ENCODE measurements around the gene ADAM33. TPM values are rescaled to one million over a fixed set of nuclear protein-coding genes. Genes with fewer than 3 reads are reported as not detected.

Gene ADAM33
- total RNA-seq, 2 donors from 2014 or later = not detected

DNA sequence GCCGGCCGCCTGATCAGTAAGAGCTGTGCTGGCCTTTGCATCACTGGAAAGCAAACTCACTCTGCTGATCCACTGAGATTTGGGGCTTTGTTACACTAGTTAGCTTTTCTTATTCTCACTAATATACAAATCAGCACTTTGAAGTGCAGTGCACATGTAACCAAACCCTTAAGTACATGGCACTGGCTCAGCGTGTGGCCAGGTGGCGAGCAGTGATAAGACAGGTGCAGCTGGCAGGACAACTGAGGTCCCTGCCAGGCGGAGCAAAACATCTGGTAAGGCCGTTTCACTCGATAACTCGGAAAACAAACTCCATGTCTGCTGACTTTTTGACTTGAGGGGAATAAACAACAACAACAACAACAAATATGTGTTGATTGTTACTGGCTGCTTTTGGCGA is 29.6 kb downstream of the ADAM33 start:
- Mint-ChIP-seq H3K27ac (no peak overlapping the region), H3K4me3 (no peak overlapping the region), H3K4me1 (peaks cover 6% of the 10 kb centered on the region), H3K36me3 (ENCODE audit: low read depth) (peaks cover 7% of the 10 kb centered on the region), H3K27me3 (peaks cover 4% of the 10 kb centered on the region)
- no peaks in the 10 kb centered on the region for H3K9me3 ChIP-seq (ENCODE audit: control insufficient read depth, low read length, poor library complexity, severe bottlenecking)
- ATAC-seq (no peak), DNase-seq (no peak)

DNA sequence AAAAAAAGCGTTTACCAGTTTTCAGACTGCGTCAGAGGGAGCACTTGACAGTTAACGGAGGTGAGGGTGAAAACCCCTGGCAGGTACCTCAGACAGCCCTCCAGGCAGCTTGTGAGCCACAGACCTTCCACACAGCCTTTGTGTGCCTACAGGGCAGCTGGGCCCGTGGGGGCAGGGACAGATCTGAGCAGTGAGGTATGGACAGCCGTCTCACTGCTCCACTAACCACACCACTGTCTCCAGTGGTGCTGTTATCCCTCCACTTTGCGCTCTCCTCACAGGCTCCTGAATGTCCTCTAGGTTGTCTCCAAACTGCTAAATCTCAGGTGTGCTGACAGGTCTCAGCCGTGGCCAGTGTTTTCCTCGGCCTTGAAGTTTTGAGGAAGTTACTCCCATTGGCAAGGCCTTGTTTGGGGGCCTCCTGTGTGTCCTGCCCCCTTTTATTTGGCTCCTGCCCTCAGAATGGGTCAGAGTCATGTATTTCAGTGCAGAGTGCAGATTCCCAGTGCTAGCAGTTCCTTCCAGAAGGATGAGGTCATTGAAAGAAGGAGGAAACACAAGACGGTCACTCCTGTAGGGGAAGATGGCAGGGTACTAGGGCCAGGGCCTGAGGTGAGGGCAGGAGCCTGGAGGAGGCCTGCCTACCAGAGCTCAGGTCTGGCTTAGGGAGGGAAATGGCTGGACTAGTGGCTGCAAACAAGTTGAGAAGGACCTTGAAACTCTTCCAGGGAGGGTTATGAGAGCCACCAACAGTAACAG is 30.4 kb downstream of the ADAM33 start:
- H3K4me3 Mint-ChIP-seq = no peak overlapping the region
- H3K4me1 Mint-ChIP-seq = peaks cover 6% of the 10 kb centered on the region
- no peak for DNase-seq
- peaks cover 7% of the 10 kb centered on the region for H3K36me3 Mint-ChIP-seq (ENCODE audit: low read depth)
- H3K27ac Mint-ChIP-seq = no peak overlapping the region
- no peaks in the 10 kb centered on the region for H3K9me3 ChIP-seq (ENCODE audit: control insufficient read depth, low read length, poor library complexity, severe bottlenecking)
- no peak for ATAC-seq
- H3K27me3 Mint-ChIP-seq = no peaks in the 10 kb centered on the region

DNA sequence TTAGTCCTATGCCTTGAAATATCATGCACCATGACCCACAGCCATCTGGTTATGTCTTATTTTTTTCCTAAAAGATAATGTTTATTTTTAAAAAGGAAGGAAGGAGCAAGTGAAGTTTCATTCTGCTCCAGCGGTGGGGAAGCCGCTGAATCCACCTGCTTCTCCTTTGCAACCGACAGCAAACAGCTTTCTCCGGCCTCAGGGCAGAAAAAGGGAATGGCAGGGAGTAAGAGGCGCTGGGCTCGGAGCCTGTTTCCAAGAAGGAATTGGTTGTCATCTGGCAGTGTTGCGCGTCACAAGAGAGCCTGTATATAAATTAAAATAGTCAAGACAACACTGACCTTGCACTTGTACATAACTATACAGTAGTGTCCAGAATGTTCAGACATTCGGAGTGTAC is 32.9 kb downstream of the ADAM33 start:
- no peaks in the 10 kb centered on the region for H3K9me3 ChIP-seq (ENCODE audit: control insufficient read depth, low read length, poor library complexity, severe bottlenecking)
- H3K4me3 Mint-ChIP-seq = no peak overlapping the region
- no peak for ATAC-seq
- no peak for DNase-seq
- H3K27me3 Mint-ChIP-seq = no peaks in the 10 kb centered on the region
- no peak overlapping the region for H3K27ac Mint-ChIP-seq
- peaks cover 8% of the 10 kb centered on the region for H3K4me1 Mint-ChIP-seq
- H3K36me3 Mint-ChIP-seq (ENCODE audit: low read depth) = peaks cover 12% of the 10 kb centered on the region

DNA sequence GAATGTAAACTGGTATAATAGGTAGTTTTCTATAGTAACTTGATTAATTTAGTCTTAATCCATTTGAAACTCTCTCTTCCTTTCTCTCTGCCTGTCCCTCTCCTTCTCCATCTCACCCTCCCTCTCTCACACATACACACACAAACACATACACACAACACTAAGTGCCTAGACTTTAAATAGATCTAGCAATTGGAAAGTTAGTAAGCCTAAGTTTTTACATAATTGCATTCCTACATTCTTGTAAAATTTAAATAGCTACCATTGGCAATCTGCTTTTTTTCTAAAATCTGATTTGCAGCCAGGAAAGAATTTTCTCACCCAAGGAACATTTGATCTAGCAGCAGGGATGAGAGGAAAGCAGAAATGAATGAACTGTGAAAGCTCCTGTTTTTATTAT is 34.3 kb downstream of the ADAM33 start:
- no peaks in the 10 kb centered on the region for H3K9me3 ChIP-seq (ENCODE audit: control insufficient read depth, low read length, poor library complexity, severe bottlenecking)
- no peak for DNase-seq
- no peak overlapping the region for H3K4me3 Mint-ChIP-seq
- ATAC-seq = no peak
- peaks cover 12% of the 10 kb centered on the region for H3K36me3 Mint-ChIP-seq (ENCODE audit: low read depth)
- no peaks in the 10 kb centered on the region for H3K27me3 Mint-ChIP-seq
- no peak overlapping the region for H3K27ac Mint-ChIP-seq
- H3K4me1 Mint-ChIP-seq = peaks cover 5% of the 10 kb centered on the region

DNA sequence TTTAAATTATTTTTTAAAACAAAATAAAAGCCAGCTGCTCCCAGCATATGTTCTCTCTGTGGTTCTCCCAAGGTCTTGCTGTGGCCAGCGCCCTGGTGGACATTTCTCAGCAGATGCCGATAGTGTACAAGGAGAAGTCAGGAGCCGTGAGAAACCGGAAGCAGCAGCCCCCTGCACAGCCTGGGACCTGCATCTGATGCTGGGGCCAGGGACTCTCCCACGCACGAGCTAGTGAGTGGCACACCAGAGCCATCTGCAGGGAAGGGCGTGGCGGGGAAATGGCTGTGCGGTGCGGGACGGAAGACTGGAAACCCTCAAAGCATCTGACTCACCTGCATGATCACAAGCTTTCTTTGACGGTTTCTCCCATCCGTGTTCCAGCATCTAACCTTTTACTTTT is 35.2 kb downstream of the ADAM33 start:
- ATAC-seq (no peak), DNase-seq (no peak)
- Mint-ChIP-seq H3K27ac (no peak overlapping the region), H3K27me3 (no peaks in the 10 kb centered on the region), H3K36me3 (ENCODE audit: low read depth) (peaks cover 15% of the 10 kb centered on the region), H3K4me3 (no peak overlapping the region), H3K4me1 (peaks cover 2% of the 10 kb centered on the region)
- no peaks in the 10 kb centered on the region for H3K9me3 ChIP-seq (ENCODE audit: control insufficient read depth, low read length, poor library complexity, severe bottlenecking)

GRCh38 chr20:3646067-3646440 is 35.8 kb downstream of the ADAM33 start:
- Mint-ChIP-seq H3K36me3 (ENCODE audit: low read depth) (peaks cover 12% of the 10 kb centered on the region), H3K4me3 (no peak overlapping the region), H3K27me3 (no peaks in the 10 kb centered on the region), H3K27ac (no peak overlapping the region), H3K4me1 (peaks cover 2% of the 10 kb centered on the region)
- DNase-seq (no peak), ATAC-seq (no peak)
- no peaks in the 10 kb centered on the region for H3K9me3 ChIP-seq (ENCODE audit: control insufficient read depth, low read length, poor library complexity, severe bottlenecking)

DNA sequence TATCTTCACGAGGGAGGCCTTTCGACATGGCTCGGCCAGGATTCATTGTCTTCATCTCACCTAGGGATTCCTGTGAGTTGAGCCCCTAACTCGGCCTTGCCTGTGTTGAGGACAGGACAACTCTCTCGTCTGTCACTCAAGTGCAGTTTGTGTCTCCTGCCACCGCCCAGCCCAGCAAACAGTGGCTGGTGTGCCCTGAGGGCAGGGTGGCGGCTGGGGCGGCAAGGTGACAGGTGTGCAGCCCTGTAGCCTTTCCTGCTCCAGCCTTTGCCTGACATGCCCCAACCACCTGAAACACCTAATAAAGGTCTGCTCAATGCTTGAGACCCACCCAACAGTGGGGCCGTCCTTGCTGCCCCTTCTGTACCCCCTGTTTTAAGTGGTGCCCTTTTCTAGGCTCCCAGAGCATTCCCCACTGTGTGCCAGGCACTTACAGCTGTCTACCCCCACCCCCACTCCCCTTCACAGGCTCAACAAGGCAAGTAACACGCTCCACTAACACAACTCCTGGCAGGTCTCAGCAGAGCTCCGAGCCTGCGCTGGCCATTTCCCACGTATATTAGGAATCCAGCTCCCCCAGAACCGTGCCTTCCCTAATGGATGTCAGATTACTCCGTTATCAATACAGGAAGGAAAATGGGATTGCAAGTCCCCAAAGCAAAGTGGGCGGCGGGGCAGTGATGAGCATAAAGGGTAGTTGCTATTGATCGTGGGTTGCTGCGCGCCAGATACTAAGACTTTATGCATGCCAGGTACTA is 36.3 kb downstream of the ADAM33 start:
- Mint-ChIP-seq H3K4me1 (peaks cover 2% of the 10 kb centered on the region), H3K36me3 (ENCODE audit: low read depth) (peaks cover 12% of the 10 kb centered on the region), H3K27me3 (no peaks in the 10 kb centered on the region), H3K27ac (no peak overlapping the region), H3K4me3 (no peak overlapping the region)
- H3K9me3 ChIP-seq (ENCODE audit: control insufficient read depth, low read length, poor library complexity, severe bottlenecking) = no peaks in the 10 kb centered on the region
- ATAC-seq = no peak
- no peak for DNase-seq

DNA sequence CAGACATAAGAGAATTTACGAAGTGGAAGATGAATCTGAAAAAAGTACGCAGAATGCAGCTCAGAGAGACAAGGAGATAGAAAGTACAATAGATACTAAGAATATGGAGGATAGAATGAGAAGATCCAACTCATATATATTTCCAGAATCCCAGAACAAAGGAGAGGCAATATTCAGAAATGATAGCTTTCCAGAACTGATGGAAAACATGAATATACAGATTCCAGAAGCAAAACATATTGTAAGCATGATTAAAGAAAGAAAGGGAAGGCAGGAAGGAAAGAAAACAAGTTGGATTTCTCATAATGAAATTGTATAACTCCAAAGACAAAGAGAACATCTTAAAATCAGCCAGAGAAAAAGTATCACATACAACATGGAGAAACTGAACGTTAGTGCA is 41.6 kb downstream of the ADAM33 start:
- peaks cover 2% of the 10 kb centered on the region for H3K4me1 Mint-ChIP-seq
- H3K27me3 Mint-ChIP-seq = no peaks in the 10 kb centered on the region
- H3K36me3 Mint-ChIP-seq (ENCODE audit: low read depth) = peaks cover 12% of the 10 kb centered on the region
- no peak overlapping the region for H3K4me3 Mint-ChIP-seq
- no peak for ATAC-seq
- no peak overlapping the region for H3K27ac Mint-ChIP-seq
- no peak for DNase-seq
- no peaks in the 10 kb centered on the region for H3K9me3 ChIP-seq (ENCODE audit: control insufficient read depth, low read length, poor library complexity, severe bottlenecking)

DNA sequence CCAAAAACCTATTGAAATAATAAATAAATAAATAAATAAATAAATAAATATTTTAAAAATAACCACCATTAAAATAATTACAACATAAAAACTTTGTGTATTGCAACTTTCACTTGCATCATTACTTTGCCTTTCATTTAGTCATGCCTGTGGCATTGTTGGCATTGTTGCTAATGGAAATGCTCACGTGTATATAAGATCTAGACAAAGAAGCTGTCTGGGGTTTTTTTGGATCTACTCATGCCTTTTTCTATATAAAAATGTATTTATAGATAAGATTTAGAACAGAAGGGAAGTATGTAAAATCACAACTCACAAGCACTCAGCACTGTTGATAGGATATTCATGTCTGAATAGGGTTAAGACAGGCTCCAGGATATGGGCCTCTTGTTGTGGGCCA is 46.5 kb downstream of the ADAM33 start:
- ATAC-seq (no peak), DNase-seq (no peak)
- no peaks in the 10 kb centered on the region for H3K27me3 Mint-ChIP-seq
- H3K4me3 Mint-ChIP-seq = no peak overlapping the region
- no peak overlapping the region for H3K27ac Mint-ChIP-seq
- peaks cover 10% of the 10 kb centered on the region for H3K36me3 Mint-ChIP-seq (ENCODE audit: low read depth)
- H3K4me1 Mint-ChIP-seq = peaks cover 6% of the 10 kb centered on the region
- H3K9me3 ChIP-seq (ENCODE audit: control insufficient read depth, low read length, poor library complexity, severe bottlenecking) = no peaks in the 10 kb centered on the region

DNA sequence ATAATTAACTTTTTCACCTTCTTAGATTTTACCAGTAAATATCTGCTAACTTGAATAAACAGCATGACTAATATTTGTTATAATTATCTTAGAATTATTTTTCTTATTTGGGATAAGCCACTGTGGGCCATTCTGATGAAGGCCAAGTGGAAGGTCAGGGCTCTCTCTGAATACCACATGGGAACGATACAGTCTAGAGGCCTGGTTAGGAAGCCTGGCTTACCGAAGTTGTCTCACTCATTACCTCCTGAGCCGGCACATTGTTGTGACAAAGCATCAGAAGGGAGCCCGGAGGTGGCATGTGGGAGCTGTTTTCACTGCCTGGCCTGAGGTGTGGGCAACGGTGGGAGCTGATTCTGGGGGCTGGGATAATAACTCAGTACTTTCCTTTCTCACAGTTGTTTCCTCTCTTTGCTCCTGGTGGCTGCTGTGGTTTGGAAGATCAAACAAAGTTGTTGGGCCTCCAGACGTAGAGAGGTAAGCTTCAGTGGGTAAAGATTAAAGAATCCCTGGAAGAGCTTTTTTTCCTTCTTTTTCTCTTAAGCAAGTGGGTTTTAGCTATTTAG is 47.8 kb downstream of the ADAM33 start:
- H3K4me3 Mint-ChIP-seq = no peak overlapping the region
- peaks cover 13% of the 10 kb centered on the region for H3K36me3 Mint-ChIP-seq (ENCODE audit: low read depth)
- H3K27me3 Mint-ChIP-seq = no peaks in the 10 kb centered on the region
- H3K4me1 Mint-ChIP-seq = peaks cover 9% of the 10 kb centered on the region
- no peak overlapping the region for H3K27ac Mint-ChIP-seq
- H3K9me3 ChIP-seq (ENCODE audit: control insufficient read depth, low read length, poor library complexity, severe bottlenecking) = no peaks in the 10 kb centered on the region
- DNase-seq (no peak), ATAC-seq (no peak)

DNA sequence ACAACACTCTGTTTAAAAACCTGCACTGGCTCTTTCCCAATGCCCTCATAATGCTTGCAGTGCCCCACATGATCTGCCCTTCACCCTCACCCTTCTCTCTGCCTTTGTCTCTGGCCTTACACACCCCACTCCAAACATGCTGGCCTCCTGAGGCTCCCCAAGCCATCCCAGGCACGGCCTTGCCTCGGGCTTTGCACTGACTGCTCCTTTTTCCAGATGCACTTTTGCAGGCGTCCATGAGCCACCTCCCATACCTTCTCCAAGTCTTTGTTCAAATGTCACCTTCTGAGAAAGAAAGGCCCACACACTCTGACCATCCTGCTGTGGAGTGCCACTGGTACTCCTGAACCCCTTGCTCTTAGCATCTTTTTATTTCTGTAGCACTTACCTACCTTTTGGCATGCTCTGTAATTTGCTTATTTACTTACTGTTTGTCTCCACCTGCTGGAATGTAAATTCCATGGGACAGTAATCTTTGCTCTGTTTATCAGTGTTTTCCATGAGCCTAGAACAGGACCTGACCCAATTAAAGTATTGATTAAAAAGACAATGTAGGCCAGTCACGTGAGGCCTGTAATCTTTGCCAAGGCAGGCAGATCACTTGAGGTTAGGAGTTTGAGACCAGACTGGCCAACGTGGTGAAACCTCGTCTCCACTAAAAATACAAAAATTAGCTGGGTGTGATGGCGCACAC is 49.4 kb downstream of the ADAM33 start:
- H3K27me3 Mint-ChIP-seq = no peaks in the 10 kb centered on the region
- peaks cover 16% of the 10 kb centered on the region for H3K36me3 Mint-ChIP-seq (ENCODE audit: low read depth)
- ATAC-seq (no peak), DNase-seq (no peak)
- H3K4me3 Mint-ChIP-seq = no peak overlapping the region
- H3K27ac Mint-ChIP-seq = no peak overlapping the region
- H3K4me1 Mint-ChIP-seq = peaks cover 9% of the 10 kb centered on the region
- H3K9me3 ChIP-seq (ENCODE audit: control insufficient read depth, low read length, poor library complexity, severe bottlenecking) = no peaks in the 10 kb centered on the region

GRCh38 chr20:3631534-3631933 is 50.3 kb downstream of the ADAM33 start:
- Mint-ChIP-seq H3K36me3 (ENCODE audit: low read depth) (peaks cover 20% of the 10 kb centered on the region), H3K27me3 (no peaks in the 10 kb centered on the region), H3K4me1 (peaks cover 9% of the 10 kb centered on the region), H3K4me3 (no peak overlapping the region), H3K27ac (no peak overlapping the region)
- DNase-seq (no peak), ATAC-seq (no peak)
- H3K9me3 ChIP-seq (ENCODE audit: control insufficient read depth, low read length, poor library complexity, severe bottlenecking) = no peaks in the 10 kb centered on the region

GRCh38 chr20:3630429-3630828 is 51.4 kb downstream of the ADAM33 start:
- H3K4me3 Mint-ChIP-seq = no peak overlapping the region
- peaks cover 20% of the 10 kb centered on the region for H3K36me3 Mint-ChIP-seq (ENCODE audit: low read depth)
- no peaks in the 10 kb centered on the region for H3K9me3 ChIP-seq (ENCODE audit: control insufficient read depth, low read length, poor library complexity, severe bottlenecking)
- ATAC-seq (no peak), DNase-seq (no peak)
- no peak overlapping the region for H3K27ac Mint-ChIP-seq
- H3K27me3 Mint-ChIP-seq = no peaks in the 10 kb centered on the region
- peaks cover 9% of the 10 kb centered on the region for H3K4me1 Mint-ChIP-seq
